SU-DHL-6 (cell line): ENCODE measurements around the gene KDM6A.

ENCODE experiments used
- EZH2phosphoT487 ChIP-seq: fragments of 200-600 bp; sonication (generic), shearing (Covaris generic); conservative IDR thresholded peaks from 2 replicates; pipeline ENCODE4 v1.6.1; 2018; ENCODE audit warnings: mild to moderate bottlenecking, antibody characterized with exemption, low read length, moderate library complexity, mixed read lengths
- TF ChIP-seq, protein P1 (sequence below): fragments of 200-600 bp; sonication (generic); IDR thresholded peaks from one replicate; pipeline ENCODE4 v1.5.1; 2017; ENCODE audit warnings: antibody characterized with exemption, mild to moderate bottlenecking, low read length, moderate library complexity; ENCODE audit not compliant: insufficient read depth, poor library complexity, severe bottlenecking

GRCh38 chrX:45024501-45024900 is 151.5 kb downstream of the KDM6A start:
- TF ChIP-seq, protein P1, sequence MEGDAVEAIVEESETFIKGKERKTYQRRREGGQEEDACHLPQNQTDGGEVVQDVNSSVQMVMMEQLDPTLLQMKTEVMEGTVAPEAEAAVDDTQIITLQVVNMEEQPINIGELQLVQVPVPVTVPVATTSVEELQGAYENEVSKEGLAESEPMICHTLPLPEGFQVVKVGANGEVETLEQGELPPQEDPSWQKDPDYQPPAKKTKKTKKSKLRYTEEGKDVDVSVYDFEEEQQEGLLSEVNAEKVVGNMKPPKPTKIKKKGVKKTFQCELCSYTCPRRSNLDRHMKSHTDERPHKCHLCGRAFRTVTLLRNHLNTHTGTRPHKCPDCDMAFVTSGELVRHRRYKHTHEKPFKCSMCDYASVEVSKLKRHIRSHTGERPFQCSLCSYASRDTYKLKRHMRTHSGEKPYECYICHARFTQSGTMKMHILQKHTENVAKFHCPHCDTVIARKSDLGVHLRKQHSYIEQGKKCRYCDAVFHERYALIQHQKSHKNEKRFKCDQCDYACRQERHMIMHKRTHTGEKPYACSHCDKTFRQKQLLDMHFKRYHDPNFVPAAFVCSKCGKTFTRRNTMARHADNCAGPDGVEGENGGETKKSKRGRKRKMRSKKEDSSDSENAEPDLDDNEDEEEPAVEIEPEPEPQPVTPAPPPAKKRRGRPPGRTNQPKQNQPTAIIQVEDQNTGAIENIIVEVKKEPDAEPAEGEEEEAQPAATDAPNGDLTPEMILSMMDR, result no peak
- TF ChIP-seq EZH2phosphoT487, result no peak
